Measurements from ENCODE around the gene GJB6.
"Not testable (repeated sequence)": the region's sequence is repeated elsewhere in the genome, so short reads cannot be mapped to it uniquely, and the experiment has no call there.

GJB6 gene

GRCh38 chr13:20231839-20232555, at the start of gene GJB6:
Gene GJB6, minus strand, starts transcription at chr13:20232319. Its CDS starts 8,839 bp downstream, at chr13:20223480.
- peaks cover 75% of the 10 kb centered on the region for H3K27me3 ChIP-seq (ENCODE audit: control insufficient read depth, insufficient read depth, low read length)
- H3K36me3 ChIP-seq (ENCODE audit: control insufficient read depth, insufficient read depth, low read length), result no peaks in the 10 kb centered on the region
- H3K4me3 ChIP-seq (ENCODE audit: low read depth, low read length), result peak within 1 kb of the TSS; percentile 55
- H3K27ac ChIP-seq (ENCODE audit: low read depth, low read length), result no peak within 1 kb of the TSS
- H3K9me3 ChIP-seq (ENCODE audit: control insufficient read depth, insufficient read depth, low read length), result no peaks in the 10 kb centered on the region
- H3K9ac ChIP-seq (ENCODE audit: low read depth, low read length), result no peak within 1 kb of the TSS
- H3K4me1 ChIP-seq (ENCODE audit: control insufficient read depth, insufficient read depth, low read length), result peaks cover 11% of the 10 kb centered on the region; the same call in 1 of the 2 replicates

- not testable (repeated sequence) for H3K27me3 ChIP-seq (ENCODE audit: control insufficient read depth, insufficient read depth, low read length); H3K4me1 ChIP-seq (ENCODE audit: control insufficient read depth, insufficient read depth, low read length); H3K9me3 ChIP-seq (ENCODE audit: control insufficient read depth, insufficient read depth, low read length); H3K27ac ChIP-seq (ENCODE audit: low read depth, low read length); H3K4me3 ChIP-seq (ENCODE audit: low read depth, low read length); H3K36me3 ChIP-seq (ENCODE audit: control insufficient read depth, insufficient read depth, low read length); H3K9ac ChIP-seq (ENCODE audit: low read depth, low read length)
Measured at GRCh38 chr13:20276901-20277300, 44.8 kb upstream of the GJB6 start.

- Histone ChIP-seq H3K27ac (ENCODE audit: low read depth, low read length) (no peak overlapping the region), H3K27me3 (ENCODE audit: control insufficient read depth, insufficient read depth, low read length) (no peaks in the 10 kb centered on the region; the same call in 1 of the 2 replicates), H3K9me3 (ENCODE audit: control insufficient read depth, insufficient read depth, low read length) (no peaks in the 10 kb centered on the region), H3K4me1 (ENCODE audit: control insufficient read depth, insufficient read depth, low read length) (no peaks in the 10 kb centered on the region), H3K4me3 (ENCODE audit: low read depth, low read length) (no peak overlapping the region), H3K9ac (ENCODE audit: low read depth, low read length) (no peak overlapping the region), H3K36me3 (ENCODE audit: control insufficient read depth, insufficient read depth, low read length) (no peaks in the 10 kb centered on the region)
Measured at GRCh38 chr13:20274466-20274865, 42.3 kb upstream of the GJB6 start.

GRCh38 chr13:20272588-20273171, 40.6 kb upstream of the GJB6 start:
- no peaks in the 10 kb centered on the region for H3K9me3 ChIP-seq (ENCODE audit: control insufficient read depth, insufficient read depth, low read length)
- no peaks in the 10 kb centered on the region for H3K4me1 ChIP-seq (ENCODE audit: control insufficient read depth, insufficient read depth, low read length)
- no peak overlapping the region for H3K9ac ChIP-seq (ENCODE audit: low read depth, low read length)
- no peaks in the 10 kb centered on the region; the same call in 1 of the 2 replicates for H3K27me3 ChIP-seq (ENCODE audit: control insufficient read depth, insufficient read depth, low read length)
- H3K36me3 ChIP-seq (ENCODE audit: control insufficient read depth, insufficient read depth, low read length), result no peaks in the 10 kb centered on the region
- H3K27ac ChIP-seq (ENCODE audit: low read depth, low read length), result no peak overlapping the region
- H3K4me3 ChIP-seq (ENCODE audit: low read depth, low read length), result no peak overlapping the region

GRCh38 chr13:20272104-20272503, 40.0 kb upstream of the GJB6 start:
- Histone ChIP-seq H3K9ac (ENCODE audit: low read depth, low read length) (no peak overlapping the region), H3K9me3 (ENCODE audit: control insufficient read depth, insufficient read depth, low read length) (no peaks in the 10 kb centered on the region), H3K27ac (ENCODE audit: low read depth, low read length) (no peak overlapping the region), H3K36me3 (ENCODE audit: control insufficient read depth, insufficient read depth, low read length) (no peaks in the 10 kb centered on the region), H3K4me3 (ENCODE audit: low read depth, low read length) (no peak overlapping the region), H3K27me3 (ENCODE audit: control insufficient read depth, insufficient read depth, low read length) (no peaks in the 10 kb centered on the region; the same call in 1 of the 2 replicates), H3K4me1 (ENCODE audit: control insufficient read depth, insufficient read depth, low read length) (no peaks in the 10 kb centered on the region)

GRCh38 chr13:20271441-20271840, 39.3 kb upstream of the GJB6 start:
- H3K9me3 ChIP-seq (ENCODE audit: control insufficient read depth, insufficient read depth, low read length), result no peaks in the 10 kb centered on the region
- no peaks in the 10 kb centered on the region; the same call in 1 of the 2 replicates for H3K27me3 ChIP-seq (ENCODE audit: control insufficient read depth, insufficient read depth, low read length)
- no peaks in the 10 kb centered on the region for H3K4me1 ChIP-seq (ENCODE audit: control insufficient read depth, insufficient read depth, low read length)
- H3K27ac ChIP-seq (ENCODE audit: low read depth, low read length), result no peak overlapping the region
- H3K9ac ChIP-seq (ENCODE audit: low read depth, low read length), result no peak overlapping the region
- H3K36me3 ChIP-seq (ENCODE audit: control insufficient read depth, insufficient read depth, low read length), result no peaks in the 10 kb centered on the region
- H3K4me3 ChIP-seq (ENCODE audit: low read depth, low read length), result no peak overlapping the region

- H3K36me3 ChIP-seq (ENCODE audit: control insufficient read depth, insufficient read depth, low read length), result no peaks in the 10 kb centered on the region
- H3K27me3 ChIP-seq (ENCODE audit: control insufficient read depth, insufficient read depth, low read length), result no peaks in the 10 kb centered on the region; the same call in 1 of the 2 replicates
- H3K9me3 ChIP-seq (ENCODE audit: control insufficient read depth, insufficient read depth, low read length), result no peaks in the 10 kb centered on the region
- H3K27ac ChIP-seq (ENCODE audit: low read depth, low read length), result no peak overlapping the region
- no peak overlapping the region for H3K4me3 ChIP-seq (ENCODE audit: low read depth, low read length)
- no peaks in the 10 kb centered on the region for H3K4me1 ChIP-seq (ENCODE audit: control insufficient read depth, insufficient read depth, low read length)
- H3K9ac ChIP-seq (ENCODE audit: low read depth, low read length), result no peak overlapping the region
Measured at GRCh38 chr13:20270163-20270865, 38.2 kb upstream of the GJB6 start.

- no peak overlapping the region for H3K4me3 ChIP-seq (ENCODE audit: low read depth, low read length)
- H3K9me3 ChIP-seq (ENCODE audit: control insufficient read depth, insufficient read depth, low read length), result no peaks in the 10 kb centered on the region
- H3K9ac ChIP-seq (ENCODE audit: low read depth, low read length), result no peak overlapping the region
- H3K4me1 ChIP-seq (ENCODE audit: control insufficient read depth, insufficient read depth, low read length), result no peaks in the 10 kb centered on the region
- H3K27ac ChIP-seq (ENCODE audit: low read depth, low read length), result no peak overlapping the region
- no peaks in the 10 kb centered on the region for H3K36me3 ChIP-seq (ENCODE audit: control insufficient read depth, insufficient read depth, low read length)
- no peaks in the 10 kb centered on the region for H3K27me3 ChIP-seq (ENCODE audit: control insufficient read depth, insufficient read depth, low read length)
Measured at GRCh38 chr13:20264271-20265018, 32.3 kb upstream of the GJB6 start.

GRCh38 chr13:20263393-20264044, 31.4 kb upstream of the GJB6 start:
- Histone ChIP-seq H3K4me1 (ENCODE audit: control insufficient read depth, insufficient read depth, low read length) (no peaks in the 10 kb centered on the region), H3K9ac (ENCODE audit: low read depth, low read length) (no peak overlapping the region), H3K27ac (ENCODE audit: low read depth, low read length) (no peak overlapping the region), H3K27me3 (ENCODE audit: control insufficient read depth, insufficient read depth, low read length) (no peaks in the 10 kb centered on the region), H3K9me3 (ENCODE audit: control insufficient read depth, insufficient read depth, low read length) (no peaks in the 10 kb centered on the region), H3K36me3 (ENCODE audit: control insufficient read depth, insufficient read depth, low read length) (no peaks in the 10 kb centered on the region), H3K4me3 (ENCODE audit: low read depth, low read length) (no peak overlapping the region)

GRCh38 chr13:20258963-20259288, 26.8 kb upstream of the GJB6 start:
- Histone ChIP-seq H3K4me1 (ENCODE audit: control insufficient read depth, insufficient read depth, low read length) (no peaks in the 10 kb centered on the region), H3K4me3 (ENCODE audit: low read depth, low read length) (no peak overlapping the region), H3K9ac (ENCODE audit: low read depth, low read length) (no peak overlapping the region), H3K27me3 (ENCODE audit: control insufficient read depth, insufficient read depth, low read length) (no peaks in the 10 kb centered on the region), H3K27ac (ENCODE audit: low read depth, low read length) (no peak overlapping the region), H3K36me3 (ENCODE audit: control insufficient read depth, insufficient read depth, low read length) (no peaks in the 10 kb centered on the region), H3K9me3 (ENCODE audit: control insufficient read depth, insufficient read depth, low read length) (no peaks in the 10 kb centered on the region)

All from HUES48 (cell line).